IPS-20b (cell line): ENCODE measurements around the gene COPS8.

Source experiments
- H3K27ac ChIP-seq: one replicate; pipeline ENCODE4 v1.5.1; 2013; ENCODE audit warnings: low read length
- H3K27me3 ChIP-seq: 2 replicates; pipeline ENCODE4 v1.6.1; 2013; ENCODE audit warnings: mild to moderate bottlenecking, low read length, inconsistent platforms; ENCODE audit not compliant: insufficient read depth
- H3K36me3 ChIP-seq: 2 replicates; pipeline ENCODE4 v1.6.1; 2013; ENCODE audit warnings: low read depth, mild to moderate bottlenecking, inconsistent platforms, low read length, moderate library complexity; ENCODE audit not compliant: insufficient read depth
- H3K4me1 ChIP-seq: 2 replicates; pipeline ENCODE4 v1.6.1; 2013; ENCODE audit warnings: mild to moderate bottlenecking, control low read depth, inconsistent platforms, low read length, moderate library complexity; ENCODE audit not compliant: insufficient read depth
- H3K4me3 ChIP-seq: 2 replicates; pipeline ENCODE4 v1.5.1; 2013; ENCODE audit warnings: mild to moderate bottlenecking, low read length, inconsistent platforms
- H3K9ac ChIP-seq: 2 replicates; pipeline ENCODE4 v1.6.1; 2013; ENCODE audit warnings: low read depth, mild to moderate bottlenecking, inconsistent platforms, low read length, moderate library complexity
- H3K9me3 ChIP-seq: 2 replicates; pipeline ENCODE4 v1.6.1; 2013; ENCODE audit warnings: mild to moderate bottlenecking, low read depth, low read length, inconsistent platforms; ENCODE audit not compliant: insufficient read depth

COPS8 gene

DNA sequence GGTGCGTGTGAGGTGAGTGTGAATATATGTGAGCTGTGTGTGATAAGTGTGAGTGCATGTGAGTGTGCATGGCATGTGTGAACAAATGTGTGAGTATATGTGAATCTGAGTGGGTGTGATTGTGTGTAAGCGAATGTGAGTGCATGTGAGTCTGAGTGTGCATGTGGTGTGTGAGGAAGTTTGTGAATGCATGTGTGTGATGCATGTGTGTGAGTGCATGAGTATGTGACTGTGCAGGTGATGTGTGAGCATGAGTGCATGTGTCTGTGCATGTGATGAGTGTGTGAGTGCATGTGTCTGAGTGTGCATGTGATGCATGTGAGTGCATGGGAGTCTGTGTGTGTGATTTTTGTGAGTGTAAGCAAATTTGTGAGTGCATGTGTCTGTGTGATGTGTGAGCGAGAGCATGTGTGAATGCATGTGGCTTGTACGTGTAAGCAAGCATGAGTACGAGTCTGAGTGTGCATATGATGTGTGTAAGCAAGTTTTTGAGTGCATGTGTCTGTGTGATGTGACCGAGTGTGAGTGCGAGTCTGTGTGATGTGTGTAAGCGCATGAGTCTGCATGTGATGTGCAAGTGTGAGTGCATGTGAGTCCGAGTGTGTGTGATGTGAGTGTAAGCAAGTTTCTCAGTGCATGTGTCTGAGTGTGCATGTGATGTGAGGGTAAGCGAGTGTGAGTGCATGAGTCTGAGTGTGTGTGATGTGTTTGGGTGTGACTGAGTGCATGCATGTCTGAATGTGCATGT is 43.3 kb downstream of the COPS8 start:
- no peak overlapping the region for H3K27ac ChIP-seq
- H3K27me3 ChIP-seq: no peaks in the 10 kb centered on the region
- H3K4me1 ChIP-seq: no peaks in the 10 kb centered on the region; the same call in 1 of the 2 replicates
- no peaks in the 10 kb centered on the region for H3K36me3 ChIP-seq
- 0 out of 2 replicates have a peak, but pooled peaks cover 5% of the 10 kb centered on the region for H3K9me3 ChIP-seq
- no peak overlapping the region for H3K9ac ChIP-seq
- H3K4me3 ChIP-seq: no peak overlapping the region

DNA sequence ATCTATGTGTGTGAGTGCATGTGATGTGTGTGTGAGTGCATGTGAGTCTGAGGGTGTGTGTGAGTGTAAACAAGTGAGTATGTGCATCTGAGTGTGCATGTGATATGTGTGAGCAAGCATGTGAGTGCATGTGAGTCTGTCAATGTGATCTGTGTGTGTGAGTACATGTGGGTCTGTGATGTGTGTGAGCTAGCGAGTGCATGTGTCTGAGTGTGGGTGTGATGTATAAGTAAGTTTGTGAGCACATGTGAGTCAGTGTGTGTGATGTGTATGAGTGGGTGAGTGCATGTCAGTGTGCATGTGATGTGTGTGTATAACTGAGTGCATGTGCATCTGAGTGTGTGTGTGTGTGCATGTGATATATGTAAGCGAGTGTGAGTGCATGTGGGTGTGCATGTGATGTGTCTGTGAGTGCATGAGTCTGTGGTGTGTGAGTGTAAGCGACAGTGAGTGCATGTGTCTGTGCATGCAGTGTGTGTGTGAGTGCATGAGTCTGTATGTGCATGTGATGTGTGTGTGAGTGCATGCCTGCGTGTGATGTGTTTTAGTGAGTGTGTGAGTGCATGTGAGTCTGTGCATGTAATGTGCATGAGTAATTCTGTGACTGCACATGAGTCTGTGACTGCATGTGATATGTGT is 44.1 kb downstream of the COPS8 start:
- 0 out of 2 replicates have a peak, but pooled peaks cover 5% of the 10 kb centered on the region for H3K9me3 ChIP-seq
- no peak overlapping the region for H3K4me3 ChIP-seq
- H3K4me1 ChIP-seq: no peaks in the 10 kb centered on the region; the same call in 1 of the 2 replicates
- no peaks in the 10 kb centered on the region for H3K27me3 ChIP-seq
- no peak overlapping the region for H3K27ac ChIP-seq
- H3K9ac ChIP-seq: no peak overlapping the region
- H3K36me3 ChIP-seq: no peaks in the 10 kb centered on the region

DNA sequence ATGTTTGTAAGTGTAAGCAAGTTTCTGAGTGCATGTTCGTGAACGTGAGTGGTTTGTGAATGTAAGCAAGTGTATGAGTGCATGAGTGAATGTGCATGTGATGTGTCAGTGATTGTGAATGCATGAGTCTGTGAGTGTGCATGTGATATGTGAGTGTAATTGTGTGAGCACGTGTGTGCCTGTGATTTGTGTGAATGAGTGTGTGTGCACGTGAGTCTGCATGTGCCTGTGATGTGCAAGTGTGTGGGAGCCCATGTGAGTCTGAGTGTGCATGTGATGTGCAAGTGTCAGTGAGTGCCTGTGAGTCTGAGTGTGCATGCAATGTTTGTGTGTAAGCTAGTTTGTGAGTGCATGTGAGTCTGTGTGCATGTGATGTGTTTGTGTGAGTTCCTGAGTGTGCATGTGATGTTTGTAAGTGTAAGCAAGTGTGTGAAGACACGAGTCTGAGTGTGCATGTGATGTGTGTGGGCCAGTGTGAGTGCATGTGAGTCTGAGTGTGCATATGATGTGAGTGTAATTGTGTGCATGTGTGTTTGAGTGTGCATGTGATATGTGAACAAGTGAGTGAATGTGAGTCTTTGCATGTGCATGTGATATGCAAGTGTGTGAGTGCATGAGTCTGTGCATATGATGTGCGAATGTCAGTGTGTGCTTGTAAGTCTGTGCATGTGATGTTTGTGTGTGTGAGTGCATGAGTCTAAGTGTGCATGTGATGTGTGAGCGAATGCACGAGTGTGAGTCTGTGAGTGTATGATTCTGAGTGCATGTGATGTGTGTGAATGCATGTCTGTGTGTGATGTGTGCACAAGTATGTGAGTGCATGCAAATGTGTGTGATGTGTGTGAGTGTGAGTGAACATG is 45.1 kb downstream of the COPS8 start:
- Histone ChIP-seq H3K36me3 (no peaks in the 10 kb centered on the region), H3K27ac (no peak overlapping the region), H3K9me3 (0 out of 2 replicates have a peak, but pooled peaks cover 5% of the 10 kb centered on the region), H3K4me1 (no peaks in the 10 kb centered on the region; the same call in 1 of the 2 replicates), H3K9ac (no peak overlapping the region), H3K4me3 (no peak overlapping the region), H3K27me3 (no peaks in the 10 kb centered on the region)

DNA sequence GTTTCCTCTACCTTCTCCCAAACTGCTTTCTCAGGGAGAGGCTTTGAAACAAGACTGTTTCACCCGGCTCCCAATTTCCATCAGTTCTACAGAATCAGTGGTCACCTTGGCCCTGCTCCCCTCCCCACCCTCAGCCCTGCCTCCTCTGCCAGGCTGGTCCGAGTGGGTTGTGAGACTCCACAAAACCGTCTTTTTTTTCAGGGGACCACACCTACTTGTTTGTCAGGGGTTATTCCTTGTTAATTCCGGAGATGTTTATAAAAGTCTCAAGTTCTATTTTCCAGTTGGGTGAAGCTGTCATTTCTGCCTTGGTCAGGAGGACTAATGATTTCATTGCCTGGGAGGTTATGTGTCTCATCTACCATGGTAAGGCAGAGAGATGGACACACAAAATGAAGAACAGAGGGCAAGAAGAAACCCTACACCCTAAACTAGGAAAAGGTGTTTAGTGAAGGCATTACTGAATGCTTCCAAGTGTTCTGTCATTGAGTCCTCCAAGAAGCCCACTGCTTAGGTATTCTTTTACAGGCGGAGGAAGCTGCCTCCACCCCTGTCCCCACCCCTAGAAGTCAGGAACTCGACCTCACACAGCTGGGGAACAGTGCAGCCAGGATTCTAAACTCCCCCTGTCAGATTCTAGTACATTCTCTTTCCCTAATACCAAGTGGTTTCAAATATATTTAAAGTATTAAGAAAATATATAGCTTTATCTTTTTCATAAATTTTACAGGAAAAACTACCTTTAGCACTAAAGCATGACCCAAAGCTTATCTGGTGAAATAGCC is 46.3 kb downstream of the COPS8 start:
- Histone ChIP-seq H3K4me1 (no peaks in the 10 kb centered on the region; the same call in 1 of the 2 replicates), H3K27me3 (no peaks in the 10 kb centered on the region), H3K27ac (no peak overlapping the region), H3K9ac (no peak overlapping the region), H3K36me3 (no peaks in the 10 kb centered on the region), H3K9me3 (0 out of 2 replicates have a peak, but pooled peaks cover 5% of the 10 kb centered on the region), H3K4me3 (no peak overlapping the region)

DNA sequence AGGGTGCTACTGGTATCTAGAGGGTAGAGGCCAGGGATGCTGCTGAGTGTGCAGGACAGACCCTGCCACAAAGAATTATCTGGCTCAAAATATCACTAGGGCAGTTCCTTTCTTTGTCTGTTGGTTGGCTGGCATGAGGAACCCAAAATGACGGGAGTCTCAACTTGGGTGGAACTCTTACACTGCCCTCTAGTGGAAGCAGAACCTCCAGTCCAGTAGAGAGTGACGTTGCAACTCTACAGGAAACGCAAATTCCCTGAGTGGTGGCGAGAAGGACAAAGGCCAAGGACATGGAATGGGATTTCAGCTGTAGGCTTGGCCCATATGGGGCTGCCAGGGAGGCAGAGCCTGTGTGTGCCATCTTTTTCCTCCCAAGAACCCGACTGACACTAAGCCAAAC is 47.1 kb downstream of the COPS8 start:
- no peaks in the 10 kb centered on the region for H3K27me3 ChIP-seq
- H3K9ac ChIP-seq: no peak overlapping the region
- no peak overlapping the region for H3K27ac ChIP-seq
- no peak overlapping the region for H3K4me3 ChIP-seq
- no peaks in the 10 kb centered on the region for H3K36me3 ChIP-seq
- H3K4me1 ChIP-seq: no peaks in the 10 kb centered on the region; the same call in 1 of the 2 replicates
- H3K9me3 ChIP-seq: 0 out of 2 replicates have a peak, but pooled peaks cover 5% of the 10 kb centered on the region

DNA sequence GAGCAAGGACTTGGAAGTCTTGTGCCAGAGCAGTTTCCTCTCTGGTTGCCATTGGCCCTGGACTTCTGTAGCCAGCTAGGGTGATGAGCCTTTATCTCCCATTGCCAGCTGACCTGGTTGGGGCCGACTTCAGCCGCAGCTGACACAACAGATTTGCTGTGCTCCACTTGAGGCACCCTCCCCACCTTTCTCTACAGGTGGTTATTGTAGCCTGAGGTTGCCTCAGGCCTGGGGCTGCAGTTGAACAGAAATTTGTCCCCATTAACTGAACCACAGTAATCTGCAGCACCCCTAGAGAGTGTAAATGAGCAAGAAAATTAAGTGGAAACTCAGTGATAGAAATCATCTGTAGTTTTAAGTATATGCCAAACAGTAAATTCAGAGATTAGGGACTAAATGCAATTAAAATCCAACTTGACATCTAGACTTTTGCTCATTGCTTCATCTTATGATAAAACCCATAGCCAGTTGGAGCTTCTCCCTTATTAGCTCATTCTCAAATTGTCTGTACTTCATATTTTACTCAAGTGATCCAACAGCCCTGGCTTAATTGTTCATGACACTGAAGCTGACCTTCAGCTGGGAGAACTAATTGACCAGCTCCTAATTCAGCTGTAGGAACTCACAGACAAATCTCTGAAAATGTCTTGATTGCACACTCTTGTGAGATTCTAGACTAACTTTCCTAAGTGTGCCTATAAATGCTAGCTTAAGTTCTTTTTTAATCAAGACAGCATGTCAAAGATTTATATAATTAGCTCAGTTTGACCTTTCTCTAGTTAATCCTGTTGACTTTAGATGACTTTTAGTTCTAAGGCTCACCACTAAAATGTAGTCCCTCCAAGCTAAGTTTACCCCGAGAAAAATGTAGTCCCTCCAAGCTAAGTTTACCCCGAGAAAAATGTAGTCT is 48.9 kb downstream of the COPS8 start:
- Histone ChIP-seq H3K27me3 (no peaks in the 10 kb centered on the region), H3K4me3 (no peak overlapping the region), H3K9me3 (0 out of 2 replicates have a peak, but pooled peaks cover 5% of the 10 kb centered on the region), H3K9ac (no peak overlapping the region), H3K4me1 (no peaks in the 10 kb centered on the region; the same call in 1 of the 2 replicates), H3K36me3 (no peaks in the 10 kb centered on the region), H3K27ac (no peak overlapping the region)

DNA sequence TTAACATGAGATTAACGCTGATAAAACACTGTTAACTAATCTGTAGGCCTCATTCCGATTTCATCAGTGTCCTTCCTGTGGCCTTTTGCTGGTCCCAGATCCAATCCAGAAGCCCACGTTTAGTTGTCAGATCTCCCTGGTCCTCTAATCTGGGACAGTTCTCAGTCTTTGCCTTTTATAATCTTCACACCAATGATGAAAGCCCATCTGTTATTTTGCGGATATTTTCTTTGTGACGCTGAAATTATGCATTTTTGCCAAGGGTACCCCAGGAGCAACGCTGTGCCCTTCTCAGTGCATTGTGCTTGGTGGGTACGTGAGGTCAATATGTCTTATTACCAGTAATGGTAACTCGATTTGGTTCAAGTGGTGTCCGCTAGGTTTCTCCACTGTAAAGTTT is 51.1 kb downstream of the COPS8 start:
- no peaks in the 10 kb centered on the region for H3K27me3 ChIP-seq
- H3K4me1 ChIP-seq: no peaks in the 10 kb centered on the region; the same call in 1 of the 2 replicates
- H3K36me3 ChIP-seq: no peaks in the 10 kb centered on the region
- H3K4me3 ChIP-seq: no peak overlapping the region
- H3K27ac ChIP-seq: no peak overlapping the region
- H3K9ac ChIP-seq: no peak overlapping the region
- H3K9me3 ChIP-seq: no peaks in the 10 kb centered on the region

DNA sequence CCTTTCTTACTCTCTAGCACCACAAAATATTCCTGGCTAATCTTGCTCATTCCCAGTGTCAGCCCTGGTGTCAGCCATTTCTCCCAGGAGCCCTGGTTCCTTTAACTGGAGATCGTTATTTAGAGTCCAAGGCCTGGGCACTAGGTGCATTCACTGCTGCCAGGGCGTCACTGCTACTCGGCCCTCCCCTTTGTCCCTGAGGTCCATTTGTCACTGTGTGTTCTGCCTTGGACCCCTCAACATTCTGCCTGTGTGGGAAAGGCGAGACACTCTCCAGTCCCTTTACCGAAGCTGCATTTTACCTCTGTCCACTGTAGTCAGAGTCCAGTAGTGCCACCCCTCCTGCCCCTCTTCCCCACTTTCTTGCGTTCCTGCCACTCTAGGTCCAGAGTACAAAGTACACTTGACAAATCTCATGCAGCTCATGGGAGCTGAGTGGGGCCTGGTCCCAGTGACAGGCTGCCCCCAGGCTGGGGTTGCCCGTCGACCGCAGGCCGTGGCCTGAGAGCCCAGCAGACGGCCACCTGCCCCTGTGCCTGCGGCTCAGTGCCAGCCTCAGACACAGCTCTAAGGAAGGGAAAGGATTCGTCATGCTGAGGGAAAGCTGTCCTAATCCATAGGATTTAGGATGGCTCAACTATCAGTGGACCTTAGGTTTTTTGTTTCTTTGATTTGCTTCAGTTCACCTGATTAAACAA is 52.1 kb downstream of the COPS8 start:
- H3K36me3 ChIP-seq: no peaks in the 10 kb centered on the region
- no peaks in the 10 kb centered on the region; the same call in 1 of the 2 replicates for H3K4me1 ChIP-seq
- no peak overlapping the region for H3K4me3 ChIP-seq
- H3K9ac ChIP-seq: no peak overlapping the region
- H3K27ac ChIP-seq: no peak overlapping the region
- no peaks in the 10 kb centered on the region for H3K27me3 ChIP-seq
- no peaks in the 10 kb centered on the region for H3K9me3 ChIP-seq

DNA sequence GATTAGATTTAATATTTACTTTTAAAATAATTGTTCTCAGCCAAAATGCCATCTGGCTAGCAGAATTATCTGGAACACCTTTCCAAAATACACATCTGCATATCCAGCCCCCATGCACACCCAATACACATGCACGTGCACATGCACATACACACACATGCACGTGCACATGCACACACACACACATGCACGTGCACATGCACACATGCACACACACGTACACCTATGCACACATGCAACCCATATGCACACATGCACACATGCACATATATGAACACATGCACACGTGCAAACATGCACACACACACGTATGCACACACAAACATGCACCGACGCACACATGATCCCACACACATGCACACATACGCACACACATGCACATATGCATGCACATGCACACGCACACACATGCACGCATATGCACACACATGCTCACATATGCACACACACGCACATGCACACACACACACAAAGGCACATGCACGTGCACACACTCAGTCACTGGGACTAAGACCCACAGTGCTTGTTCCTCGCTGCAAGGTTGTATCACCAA is 53.5 kb downstream of the COPS8 start:
- H3K36me3 ChIP-seq: no peaks in the 10 kb centered on the region
- H3K27ac ChIP-seq: no peak overlapping the region
- H3K4me3 ChIP-seq: no peak overlapping the region
- no peaks in the 10 kb centered on the region; the same call in 1 of the 2 replicates for H3K4me1 ChIP-seq
- H3K9me3 ChIP-seq: no peaks in the 10 kb centered on the region
- no peaks in the 10 kb centered on the region for H3K27me3 ChIP-seq
- H3K9ac ChIP-seq: no peak overlapping the region
